BLaER1 treated with 17β-estradiol and CSF1 and Interleukin-3, amounts not matched to agents 10 nM and 100 nM (cell line): ENCODE measurements around the gene ACY1.

Source experiments
- H3K27ac ChIP-seq, 11 experiments: shearing (Covaris generic); formaldehyde crosslinking; 2 replicates each; pipeline ENCODE4 v1.8.1; 2022
- H3K27me3 ChIP-seq, 11 experiments: shearing (Covaris generic); formaldehyde crosslinking; 2 replicates each; pipeline ENCODE4 v1.8.1; 2022
- H3K36me3 ChIP-seq, 11 experiments: shearing (Covaris generic); formaldehyde crosslinking; 2 replicates each; pipeline ENCODE4 v1.8.1; 2022
- H3K4me1 ChIP-seq, 10 experiments: shearing (Covaris generic); formaldehyde crosslinking; 2 replicates each; pipeline ENCODE4 v1.8.1; 2022
- H3K4me2 ChIP-seq, 11 experiments: shearing (Covaris generic); formaldehyde crosslinking; 2 replicates each; pipeline ENCODE4 v1.8.1; 2022
- H3K4me3 ChIP-seq, 10 experiments: shearing (Covaris generic); formaldehyde crosslinking; 2 replicates each; pipeline ENCODE4 v1.8.1; 2022
- H3K9ac ChIP-seq, 11 experiments: shearing (Covaris generic); formaldehyde crosslinking; 2 replicates each; pipeline ENCODE4 v1.8.1; 2022
- H3K9me3 ChIP-seq, 11 experiments: shearing (Covaris generic); formaldehyde crosslinking; replicated peaks in 1 of 11; 2 replicates each; pipeline ENCODE4 v1.8.1; 2022
- H4K20me1 ChIP-seq, 11 experiments: shearing (Covaris generic); formaldehyde crosslinking; 2 replicates each; pipeline ENCODE4 v1.8.1; 2022
- Cebpa-rat ChIP-seq, 11 experiments: shearing (Covaris generic); IDR thresholded peaks; 2 replicates each; pipeline ENCODE4 v1.8.1; 2022

ACY1 gene

GRCh38 chr3:51940648-51941462 is 42.5 kb upstream of the ACY1 start:
- Histone ChIP-seq H3K36me3 (peaks cover 31 to 47% (median 38%) of the 10 kb centered on the region in 11 experiments), H3K4me1 (peaks cover 36 to 52% (median 46%) of the 10 kb centered on the region in 10 experiments), H3K9ac (peak overlapping the region; percentile 76 to 94 (median 83)), H3K4me2 (peak overlapping the region; percentile 84 to 98 (median 94)), H3K27me3 (no peaks in the 10 kb centered on the region), H3K9me3 (no peaks in the 10 kb centered on the region), H4K20me1 (peaks cover 0 to 57% (median 42%) of the 10 kb centered on the region in 11 experiments; a peak in 16 of 22 replicates), H3K4me3 (peak overlapping the region; percentile 76 to 97 (median 90)), H3K27ac (peak overlapping the region; percentile 8 to 87 (median 74); a peak in 21 of 22 replicates)
- TF ChIP-seq Cebpa-rat (IDR thresholded peaks at IDR 0.05), result no peak

DNA sequence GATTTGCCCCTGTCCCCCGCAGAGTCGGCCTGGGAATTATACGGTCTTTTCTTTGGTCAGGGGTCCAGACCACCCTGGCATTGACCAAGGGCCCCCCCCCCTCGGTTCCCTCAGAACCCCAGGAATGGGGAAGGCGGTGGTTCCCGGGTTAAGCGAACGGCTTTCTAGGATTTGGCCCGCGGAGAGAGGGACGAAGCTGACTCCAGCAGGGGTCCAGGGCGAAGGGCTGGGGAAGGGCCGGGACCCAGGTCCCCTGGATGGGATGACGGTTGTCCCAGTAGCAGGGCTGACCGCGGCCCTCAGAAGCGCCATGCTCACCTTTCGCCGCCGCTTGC is 41.9 kb upstream of the ACY1 start:
- H3K9me3 ChIP-seq, result no peaks in the 10 kb centered on the region
- H3K27ac ChIP-seq, result peak overlapping the region; percentile 8 to 87 (median 74); a peak in 21 of 22 replicates
- no peaks in the 10 kb centered on the region for H3K27me3 ChIP-seq
- H3K36me3 ChIP-seq, result peaks cover 25 to 41% (median 32%) of the 10 kb centered on the region in 11 experiments
- H4K20me1 ChIP-seq, result peaks cover 0 to 52% (median 39%) of the 10 kb centered on the region in 11 experiments; a peak in 16 of 22 replicates
- peak overlapping the region; percentile 76 to 97 (median 90) for H3K4me3 ChIP-seq
- TF ChIP-seq Cebpa-rat (IDR thresholded peaks at IDR 0.05), result no peak
- peaks cover 36 to 52% (median 46%) of the 10 kb centered on the region in 10 experiments for H3K4me1 ChIP-seq
- H3K9ac ChIP-seq, result peak overlapping the region; percentile 76 to 94 (median 83)
- H3K4me2 ChIP-seq, result peak overlapping the region; percentile 84 to 98 (median 94)

GRCh38 chr3:51941798-51942602 is 41.3 kb upstream of the ACY1 start, which contains the start of the genes PARP3 and RRP9:
Gene PARP3 (plus strand): TSS chr3:51942363. CDS start chr3:51943356, 993 bp downstream.
Gene RRP9 (minus strand): TSS chr3:51941904. CDS start chr3:51941867, 37 bp downstream.
- Histone ChIP-seq H3K4me3 (peak within 1 kb of the TSS; percentile 76 to 97 (median 90)), H3K4me2 (peak within 1 kb of the TSS; percentile 91 to 98 (median 96)), H3K27ac (peak within 1 kb of the TSS; percentile 81 to 94 (median 89)), H3K9me3 (no peaks in the 10 kb centered on the region), H3K9ac (peak within 1 kb of the TSS; percentile 80 to 94 (median 87)), H3K27me3 (no peaks in the 10 kb centered on the region), H3K36me3 (peaks cover 19 to 36% (median 26%) of the 10 kb centered on the region in 11 experiments), H4K20me1 (peaks cover 0 to 46% (median 38%) of the 10 kb centered on the region in 11 experiments; a peak in 16 of 22 replicates), H3K4me1 (peaks cover 36 to 52% (median 46%) of the 10 kb centered on the region in 10 experiments)
- no peak for TF ChIP-seq Cebpa-rat (IDR thresholded peaks at IDR 0.05)

GRCh38 chr3:51942603-51943450 is 40.5 kb upstream of the ACY1 start:
- peaks cover 0 to 38% (median 32%) of the 10 kb centered on the region in 11 experiments; a peak in 16 of 22 replicates for H4K20me1 ChIP-seq
- peak overlapping the region; percentile 44 to 90 (median 58) for H3K4me3 ChIP-seq
- peak overlapping the region; percentile 81 to 94 (median 89) for H3K27ac ChIP-seq
- H3K27me3 ChIP-seq, result no peaks in the 10 kb centered on the region
- TF ChIP-seq Cebpa-rat (IDR thresholded peaks at IDR 0.05), result no peak
- peaks cover 11 to 27% (median 18%) of the 10 kb centered on the region in 11 experiments for H3K36me3 ChIP-seq
- H3K4me2 ChIP-seq, result peak overlapping the region; percentile 84 to 97 (median 92)
- peaks cover 36 to 49% (median 45%) of the 10 kb centered on the region in 10 experiments for H3K4me1 ChIP-seq
- peak overlapping the region; percentile 79 to 90 (median 86) for H3K9ac ChIP-seq
- no peaks in the 10 kb centered on the region for H3K9me3 ChIP-seq

DNA sequence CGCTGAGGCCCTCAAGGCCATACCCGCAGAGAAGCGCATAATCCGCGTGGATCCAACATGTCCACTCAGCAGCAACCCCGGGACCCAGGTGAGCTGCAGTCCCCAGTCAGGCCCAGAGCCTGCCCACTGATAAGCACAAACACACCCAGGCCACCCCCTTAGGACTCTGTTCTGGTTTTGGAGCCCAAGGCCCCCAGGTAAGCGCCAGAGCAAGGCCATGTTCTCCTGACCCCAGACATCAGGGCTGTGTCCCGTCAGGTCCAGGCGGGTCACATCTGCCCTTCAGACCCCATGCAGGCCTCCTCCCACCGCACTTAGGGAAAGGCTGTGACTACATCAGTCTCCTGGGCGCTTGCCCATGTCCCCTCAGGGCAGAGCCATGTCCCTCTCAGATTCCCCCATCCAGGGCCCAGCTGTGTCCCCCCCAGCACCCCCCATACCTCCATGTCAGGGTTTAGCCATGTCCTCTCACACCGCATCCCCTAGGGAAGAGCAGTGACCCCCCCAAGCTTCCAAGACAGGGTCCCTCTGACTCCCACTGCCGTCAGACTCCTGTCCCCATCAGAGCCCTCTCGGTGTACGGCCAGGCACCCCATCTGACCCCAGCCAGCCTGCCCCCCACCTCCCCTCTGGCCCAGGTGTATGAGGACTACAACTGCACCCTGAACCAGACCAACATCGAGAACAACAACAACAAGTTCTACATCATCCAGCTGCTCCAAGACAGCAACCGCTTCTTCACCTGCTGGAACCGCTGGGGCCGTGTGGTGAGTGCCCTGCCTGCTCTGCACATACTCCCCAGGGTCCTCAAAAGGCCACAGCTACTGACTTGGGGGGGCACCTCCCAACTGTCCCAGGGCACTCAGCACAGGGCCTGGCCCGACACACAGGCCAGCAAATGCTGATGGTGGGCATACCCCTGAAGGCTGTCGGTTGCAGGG is 39.6 kb upstream of the ACY1 start:
- Histone ChIP-seq H3K27me3 (no peaks in the 10 kb centered on the region), H3K9ac (peak overlapping the region in 9 of 11 experiments; percentile 28 to 90 (median 85); a peak in 10 of 22 replicates), H4K20me1 (peaks cover 0 to 29% (median 23%) of the 10 kb centered on the region in 11 experiments; a peak in 16 of 22 replicates), H3K4me2 (peak overlapping the region; percentile 84 to 97 (median 92); a peak in 21 of 22 replicates), H3K27ac (peak overlapping the region in 7 of 11 experiments; percentile 84 to 94 (median 90); a peak in 11 of 22 replicates), H3K36me3 (peaks cover 5 to 18% (median 9%) of the 10 kb centered on the region in 11 experiments), H3K4me1 (peaks cover 36 to 45% (median 42%) of the 10 kb centered on the region in 10 experiments), H3K9me3 (no peaks in the 10 kb centered on the region), H3K4me3 (no peak overlapping the region)
- TF ChIP-seq Cebpa-rat (IDR thresholded peaks at IDR 0.05), result no peak

- peak overlapping the region in 1 of 11 experiments; percentile 97; a peak in 1 of 22 replicates for H3K4me2 ChIP-seq
- TF ChIP-seq Cebpa-rat (IDR thresholded peaks at IDR 0.05), result no peak
- no peak overlapping the region for H3K27ac ChIP-seq
- 0 out of 22 replicates have a peak overlapping the region, but pooled peaks of 1 of the 11 experiments have one; percentile 14 for H3K9ac ChIP-seq
- H4K20me1 ChIP-seq, result peaks cover 0 to 21% (median 14%) of the 10 kb centered on the region in 11 experiments; a peak in 15 of 22 replicates
- peaks cover 30 to 38% (median 35%) of the 10 kb centered on the region in 10 experiments for H3K4me1 ChIP-seq
- no peak overlapping the region for H3K4me3 ChIP-seq
- H3K9me3 ChIP-seq, result no peaks in the 10 kb centered on the region
- H3K36me3 ChIP-seq, result peaks cover 0 to 10% (median 1%) of the 10 kb centered on the region in 11 experiments; a peak in 6 of 22 replicates
- no peaks in the 10 kb centered on the region for H3K27me3 ChIP-seq
Observed at GRCh38 chr3:51944451-51945021, 38.8 kb upstream of the ACY1 start.
